SK-N-SH treated with all-trans-retinoic acid at 6 μM for 48 hours (cell line): ENCODE results near the gene ITPKB.

ENCODE experiments used
- ATAC-seq: fragments of 200-7000 bp; cut with Tn5 transposase; 3 replicates; pipeline ENCODE4 v1.9.1; 2020; ENCODE audit warnings: mild to moderate bottlenecking, moderate library complexity
- ARNTL ChIP-seq: fragments of 450-650 bp; formaldehyde crosslinking; IDR thresholded peaks from 2 replicates; pipeline ENCODE4 v1.5.0; 2020; ENCODE audit warnings: low read depth, mild to moderate bottlenecking, moderate library complexity, borderline replicate concordance
- CREB5 ChIP-seq: fragments of 250-450 bp; sonication (Bioruptor Pico); IDR thresholded peaks from 2 replicates; pipeline ENCODE4 v1.5.1; 2020; ENCODE audit warnings: low read depth, mild to moderate bottlenecking, moderate library complexity
- CSDC2 ChIP-seq: fragments of 250-450 bp; sonication (Bioruptor Pico); IDR thresholded peaks from 2 replicates; pipeline ENCODE4 v1.5.0; 2020; ENCODE audit warnings: mild to moderate bottlenecking, moderate library complexity
- CSRNP3 ChIP-seq: fragments of 250-450 bp; sonication (Bioruptor Pico); IDR thresholded peaks from 2 replicates; pipeline ENCODE4 v1.5.1; 2021; ENCODE audit warnings: mild to moderate bottlenecking, moderate library complexity
- ESRRG ChIP-seq: fragments of 250-450 bp; sonication (Bioruptor Pico); IDR thresholded peaks from 2 replicates; pipeline ENCODE4 v1.6.1; 2021; ENCODE audit warnings: mild to moderate bottlenecking
- GLIS3 ChIP-seq: fragments of 250-450 bp; sonication (Bioruptor Pico); IDR thresholded peaks from 2 replicates; pipeline ENCODE4 v1.5.0; 2020; ENCODE audit warnings: mild to moderate bottlenecking, moderate library complexity
- ISL1 ChIP-seq: fragments of 250-450 bp; sonication (Bioruptor Pico); IDR thresholded peaks from 2 replicates; pipeline ENCODE4 v2.1.2; 2022; ENCODE audit warnings: mild to moderate bottlenecking, moderate library complexity
- OSR1 ChIP-seq: fragments of 250-450 bp; sonication (Bioruptor Pico); IDR thresholded peaks from 2 replicates; pipeline ENCODE4 v1.8.0; 2022; ENCODE audit warnings: moderate library complexity, mild to moderate bottlenecking, inconsistent platforms
- PATZ1 ChIP-seq: fragments of 250-450 bp; sonication (Bioruptor Pico); IDR thresholded peaks from 2 replicates; pipeline ENCODE4 v1.8.0; 2020; ENCODE audit warnings: mild to moderate bottlenecking, moderate library complexity, borderline replicate concordance
- POU6F1 ChIP-seq: fragments of 250-450 bp; sonication (Bioruptor Pico); IDR thresholded peaks from 2 replicates; pipeline ENCODE4 v1.8.0; 2021; ENCODE audit warnings: low read depth, mild to moderate bottlenecking, moderate library complexity, borderline replicate concordance
- PPARA ChIP-seq: fragments of 250-450 bp; sonication (Bioruptor Pico); IDR thresholded peaks from 2 replicates; pipeline ENCODE4 v1.5.0; 2020; ENCODE audit warnings: mild to moderate bottlenecking, borderline replicate concordance
- RARB ChIP-seq: fragments of 250-450 bp; sonication (Bioruptor Pico); IDR thresholded peaks from 2 replicates; pipeline ENCODE4 v1.8.0; 2021; ENCODE audit warnings: mild to moderate bottlenecking, moderate library complexity
- SNAI2 ChIP-seq: fragments of 250-450 bp; sonication (Bioruptor Pico); IDR thresholded peaks from 2 replicates; pipeline ENCODE4 v1.5.0; 2020; ENCODE audit warnings: mild to moderate bottlenecking, moderate library complexity
- TCF4 ChIP-seq: fragments of 250-450 bp; sonication (Bioruptor Pico); IDR thresholded peaks from 2 replicates; pipeline ENCODE4 v1.8.0; 2021; ENCODE audit warnings: mild to moderate bottlenecking, moderate library complexity, borderline replicate concordance
- TOX ChIP-seq: fragments of 250-450 bp; sonication (Bioruptor Pico); IDR thresholded peaks from 2 replicates; pipeline ENCODE4 v1.8.0; 2021; ENCODE audit warnings: mild to moderate bottlenecking, moderate library complexity, borderline replicate concordance
- TSHZ2 ChIP-seq: fragments of 250-450 bp; sonication (Bioruptor Pico); IDR thresholded peaks from 2 replicates; pipeline ENCODE4 v1.5.0; 2020; ENCODE audit warnings: mild to moderate bottlenecking, moderate library complexity
- ZC3H10 ChIP-seq: fragments of 250-450 bp; sonication (Bioruptor Pico); IDR thresholded peaks from 2 replicates; pipeline ENCODE4 v1.5.1; 2021; ENCODE audit warnings: mild to moderate bottlenecking, moderate library complexity
- ZFP3 ChIP-seq: fragments of 250-450 bp; sonication (Bioruptor Pico); IDR thresholded peaks from 2 replicates; pipeline ENCODE4 v1.5.0; 2020; ENCODE audit warnings: mild to moderate bottlenecking, moderate library complexity
- ZFP30 ChIP-seq: fragments of 450-650 bp; formaldehyde crosslinking; IDR thresholded peaks from 2 replicates; pipeline ENCODE4 v1.5.0; 2022; ENCODE audit warnings: mild to moderate bottlenecking, moderate library complexity
- ZNF565 ChIP-seq: fragments of 450-650 bp; formaldehyde crosslinking; conservative IDR thresholded peaks from 2 replicates; pipeline ENCODE4 v1.5.0; 2020; ENCODE audit warnings: low read depth, mild to moderate bottlenecking, moderate library complexity
- ZNF70 ChIP-seq: fragments of 450-650 bp; formaldehyde crosslinking; IDR thresholded peaks from 2 replicates; pipeline ENCODE4 v1.5.0; 2020; ENCODE audit warnings: mild to moderate bottlenecking, moderate library complexity
- ZNF8 ChIP-seq: fragments of 450-650 bp; formaldehyde crosslinking; IDR thresholded peaks from 2 replicates; pipeline ENCODE4 v1.5.0; 2020; ENCODE audit warnings: mild to moderate bottlenecking, moderate library complexity

Gene ITPKB

GRCh38 chr1:226653311-226653921 is 85.7 kb downstream of the ITPKB start:
- ATAC-seq, result no peak
- TF ChIP-seq SNAI2 (CRISPR knock-in tag) (no peak), ESRRG (no peak), ZNF565 (CRISPR knock-in tag) (no peak), ARNTL (CRISPR knock-in tag) (no peak), CSRNP3 (no peak), POU6F1 (no peak), TCF4 (CRISPR knock-in tag) (no peak)

- no peak for ATAC-seq
- TF ChIP-seq PATZ1 (no peak), OSR1 (no peak), ARNTL (CRISPR knock-in tag) (no peak), ZFP30 (CRISPR knock-in tag) (no peak), ZC3H10 (CRISPR knock-in tag) (no peak), TOX (CRISPR knock-in tag) (no peak), ZNF70 (CRISPR knock-in tag) (no peak), CREB5 (no peak), GLIS3 (no peak)
- TF ChIP-seq, all 23 proteins: peak for 0
Observed at GRCh38 chr1:226652613-226653012, 86.5 kb downstream of the ITPKB start.

GRCh38 chr1:226651732-226652105 is 87.4 kb downstream of the ITPKB start:
- no peak for ATAC-seq
- TF ChIP-seq CSRNP3 (no peak), PATZ1 (no peak), ZC3H10 (CRISPR knock-in tag) (no peak), ZFP3 (CRISPR knock-in tag) (no peak), ZNF70 (CRISPR knock-in tag) (no peak), ISL1 (CRISPR knock-in tag) (no peak), ESRRG (no peak), OSR1 (no peak), PPARA (CRISPR knock-in tag) (no peak), CREB5 (no peak), ARNTL (CRISPR knock-in tag) (no peak), CSDC2 (CRISPR knock-in tag) (no peak), TSHZ2 (CRISPR knock-in tag) (no peak), ZFP30 (CRISPR knock-in tag) (no peak), RARB (no peak), GLIS3 (no peak), ZNF8 (no peak), SNAI2 (CRISPR knock-in tag) (no peak)
